Cardiac fibroblast (primary cell): ENCODE measurements around the gene ETV3.

ENCODE experiments used
- DNase-seq, 2 donors: peaks; one replicate each; pipeline versions ENCODE4 v3.0.0 to v3.0.0-alpha.2; 2010; ENCODE audit warnings: low read depth in 2 of 2
- H3K4me3 ChIP-seq, 2 donors: replicated peaks in 1 of 2; 1 replicate in 1 of 2; 2 replicates in 1 of 2; pipeline ENCODE4 v1.5.1; 2011; ENCODE audit warnings: low read depth in 2 of 2, low read length in 2 of 2, mild to moderate bottlenecking in 2 of 2, moderate library complexity in 1 of 2
- CTCF ChIP-seq: IDR thresholded peaks from one replicate; pipeline ENCODE4 v1.5.1; 2011; ENCODE audit warnings: low read depth, mild to moderate bottlenecking, low read length, inconsistent platforms

Gene ETV3

DNA sequence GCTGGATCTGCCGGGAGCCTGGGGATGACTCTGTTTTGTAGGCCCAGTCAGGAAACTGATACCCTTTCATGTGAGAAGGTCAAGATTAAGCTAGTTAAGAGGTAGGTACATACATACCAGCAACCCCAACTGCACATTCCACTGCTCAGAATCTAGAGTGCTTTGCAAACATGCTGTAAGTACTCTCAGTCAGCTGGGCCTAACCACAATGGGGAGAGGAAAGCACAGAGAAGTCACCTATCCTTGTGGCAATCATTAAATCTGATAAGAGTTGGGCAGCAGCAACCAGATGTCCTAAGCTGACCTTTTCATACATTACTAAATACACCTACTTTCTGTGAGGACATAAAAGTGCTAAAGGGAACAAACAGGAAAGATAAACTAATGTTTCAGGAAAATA, 2.5 kb downstream of the ETV3 start:
- TF ChIP-seq CTCF: no peak
- H3K4me3 ChIP-seq: no peak overlapping the region
- DNase-seq: peak in 1 of 2 donors; percentile 6

GRCh38 chr1:157135070-157135469, 3.1 kb downstream of the ETV3 start:
- DNase-seq: no peak
- no peak for TF ChIP-seq CTCF
- H3K4me3 ChIP-seq: no peak overlapping the region

DNA sequence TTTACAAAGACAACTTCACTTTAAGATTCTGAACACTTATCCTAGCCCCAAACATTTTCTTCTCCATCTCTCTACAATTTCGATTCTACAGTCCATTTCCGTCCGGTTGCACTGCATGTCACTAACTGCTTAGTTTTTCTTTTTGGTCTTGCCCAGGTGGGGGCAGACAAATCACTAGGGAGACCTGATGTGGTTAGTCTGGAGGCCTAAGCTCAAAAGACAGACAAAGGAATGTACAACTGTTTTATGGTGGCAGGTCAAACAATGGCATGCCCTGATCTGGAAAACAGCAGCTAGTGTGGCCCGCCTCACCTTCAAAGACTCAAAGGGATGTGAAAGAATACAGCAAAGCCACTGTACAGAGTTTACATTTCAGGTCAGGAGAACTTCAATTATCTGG, 3.8 kb downstream of the ETV3 start:
- no peak for DNase-seq
- H3K4me3 ChIP-seq: no peak overlapping the region
- TF ChIP-seq CTCF: no peak

DNA sequence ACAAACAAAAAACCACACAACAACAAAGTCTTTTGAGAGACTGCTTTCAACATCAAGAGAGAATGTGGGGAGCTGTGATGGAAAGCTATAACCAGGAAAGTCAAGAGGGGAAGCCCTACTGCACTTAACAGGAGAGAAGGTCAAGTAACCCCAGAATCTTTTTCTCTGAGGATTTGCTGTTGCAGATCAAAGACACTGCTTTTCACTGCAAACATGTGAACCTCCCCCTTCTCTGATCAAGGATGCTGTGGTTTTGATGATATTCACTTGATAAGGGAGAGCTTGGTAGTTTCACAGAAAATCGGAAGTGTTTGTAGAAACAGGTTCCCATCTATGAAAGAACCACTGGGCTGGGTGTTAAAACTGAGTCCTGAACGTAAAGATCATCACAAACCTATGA, 4.8 kb downstream of the ETV3 start:
- DNase-seq: no peak
- no peak overlapping the region for H3K4me3 ChIP-seq
- no peak for TF ChIP-seq CTCF

- no peak for DNase-seq
- TF ChIP-seq CTCF: no peak
- no peak overlapping the region for H3K4me3 ChIP-seq
Measured at GRCh38 chr1:157132616-157133167, 5.5 kb downstream of the ETV3 start.

DNA sequence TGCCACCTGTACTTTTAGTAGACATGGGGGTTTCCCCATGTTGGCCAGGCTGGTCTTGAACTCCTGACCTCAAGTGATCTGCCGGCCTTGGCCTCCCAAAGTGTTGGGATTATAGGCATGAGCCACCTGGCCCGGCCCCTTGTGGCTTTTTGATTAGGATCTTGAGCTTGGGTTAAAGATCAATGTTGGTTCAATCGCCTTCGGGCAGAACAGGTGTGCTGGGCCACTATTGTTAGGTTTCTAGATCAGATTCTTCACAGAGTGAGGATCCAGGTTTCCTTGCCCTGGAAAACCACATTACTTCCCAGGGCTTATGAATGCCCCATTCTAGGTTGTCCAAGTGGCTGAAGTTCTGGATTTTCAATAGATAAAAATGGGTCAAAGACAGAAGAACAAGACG, 6.1 kb downstream of the ETV3 start:
- TF ChIP-seq CTCF: no peak
- no peak for DNase-seq
- no peak overlapping the region for H3K4me3 ChIP-seq

DNA sequence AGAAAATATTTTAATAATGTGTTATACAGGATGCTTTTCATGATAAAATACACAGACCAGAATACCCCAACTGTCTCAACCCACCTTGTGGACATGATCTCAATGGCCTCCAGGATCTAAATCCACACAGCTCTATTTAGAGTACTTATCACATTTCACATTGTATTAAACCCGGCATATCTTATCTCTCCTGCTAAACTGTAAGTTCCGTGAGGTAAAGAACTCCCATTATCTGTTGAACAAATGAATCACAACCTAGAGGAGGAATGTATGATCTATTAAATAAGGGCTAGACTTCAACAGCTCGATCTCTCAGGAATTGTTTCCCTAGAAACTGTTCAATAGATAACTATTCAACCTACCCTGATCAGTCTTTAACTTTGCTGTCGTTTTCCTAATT, 6.9 kb downstream of the ETV3 start:
- DNase-seq: no peak
- TF ChIP-seq CTCF: no peak

More for the DNA sequence above, 6.9 kb downstream of the ETV3 start:
- no peak overlapping the region for H3K4me3 ChIP-seq
